H9 (cell line): ENCODE measurements around the gene DCHS1. TPM values are rescaled to one million over a fixed set of nuclear protein-coding genes. Genes with fewer than 3 reads are reported as not detected.

ENCODE experiments used
- DNase-seq: peaks from one replicate; pipeline ENCODE4 v3.0.0-alpha.2; 2017
- H2AFZ ChIP-seq: one replicate; pipeline ENCODE4 v1.6.1; 2013; ENCODE audit warnings: mild to moderate bottlenecking, low read length, control low read depth, moderate library complexity
- H2AK5ac ChIP-seq: 2 replicates; pipeline ENCODE4 v1.6.1; 2013; ENCODE audit warnings: low read length, control low read depth, mixed read lengths; ENCODE audit not compliant: insufficient read length
- H2BK120ac ChIP-seq: one replicate; pipeline ENCODE4 v1.6.1; 2013; ENCODE audit warnings: low read depth, mild to moderate bottlenecking, low read length, control low read depth, inconsistent platforms; ENCODE audit not compliant: poor library complexity, severe bottlenecking
- H2BK12ac ChIP-seq: 2 replicates; pipeline ENCODE4 v1.6.1; 2013; ENCODE audit warnings: low read length, control low read depth, mixed read lengths, low read depth; ENCODE audit not compliant: insufficient read length
- H2BK15ac ChIP-seq: 2 replicates; pipeline ENCODE4 v1.6.1; 2013; ENCODE audit warnings: low read depth, low read length, control low read depth
- H2BK20ac ChIP-seq: one replicate; pipeline ENCODE4 v1.6.1; 2013; ENCODE audit warnings: low read depth, mild to moderate bottlenecking, low read length, control low read depth, inconsistent platforms; ENCODE audit not compliant: poor library complexity, severe bottlenecking
- H2BK5ac ChIP-seq: 2 replicates; pipeline ENCODE4 v1.6.1; 2013; ENCODE audit warnings: low read length, control low read depth, mixed read lengths; ENCODE audit not compliant: insufficient read length
- H3K14ac ChIP-seq: 2 replicates; pipeline ENCODE4 v1.6.1; 2013; ENCODE audit warnings: low read length, control low read depth; ENCODE audit not compliant: insufficient read depth
- H3K18ac ChIP-seq: 2 replicates; pipeline ENCODE4 v1.6.1; 2013; ENCODE audit warnings: low read depth, mild to moderate bottlenecking, mixed read lengths, low read length, control low read depth; ENCODE audit not compliant: insufficient read length
- H3K23ac ChIP-seq: 2 replicates; pipeline ENCODE4 v1.6.1; 2013; ENCODE audit warnings: low read length, control low read depth, mixed read lengths, low read depth; ENCODE audit not compliant: insufficient read length
- H3K23me2 ChIP-seq: 2 replicates; pipeline ENCODE4 v1.6.1; 2013; ENCODE audit warnings: low read depth, mild to moderate bottlenecking, mixed read lengths, low read length, control low read depth; ENCODE audit not compliant: insufficient read length, poor library complexity, severe bottlenecking
- H3K27ac ChIP-seq: 2 replicates; pipeline ENCODE4 v1.5.1; 2013; ENCODE audit warnings: low read length, control low read depth, mixed read lengths, low read depth; ENCODE audit not compliant: insufficient read length
- H3K27me3 ChIP-seq: 2 replicates; pipeline ENCODE4 v1.6.1; 2013; ENCODE audit warnings: low read length, control low read depth, inconsistent platforms; ENCODE audit not compliant: insufficient read depth
- H3K4ac ChIP-seq: 2 replicates; pipeline ENCODE4 v1.6.1; 2013; ENCODE audit warnings: low read depth, mild to moderate bottlenecking, control low read depth, inconsistent platforms, low read length, moderate library complexity
- H3K4me1 ChIP-seq: 2 replicates; pipeline ENCODE4 v1.6.1; 2013; ENCODE audit warnings: low read length, control low read depth, inconsistent platforms; ENCODE audit not compliant: insufficient read depth
- H3K4me2 ChIP-seq: 2 replicates; pipeline ENCODE4 v1.6.1; 2013; ENCODE audit warnings: low read length, control low read depth, mixed read lengths; ENCODE audit not compliant: insufficient read length, insufficient read depth
- H3K56ac ChIP-seq: 2 replicates; pipeline ENCODE4 v1.6.1; 2013; ENCODE audit warnings: low read depth, mild to moderate bottlenecking, mixed read lengths, low read length, control low read depth; ENCODE audit not compliant: insufficient read length
- H3K79me1 ChIP-seq: 2 replicates; pipeline ENCODE4 v1.6.1; 2013; ENCODE audit warnings: low read depth, mild to moderate bottlenecking, moderate library complexity, low read length, control low read depth, inconsistent platforms; ENCODE audit not compliant: insufficient read depth, poor library complexity, severe bottlenecking
- H3K79me2 ChIP-seq: 2 replicates; pipeline ENCODE4 v1.6.1; 2013; ENCODE audit warnings: low read length, control low read depth, inconsistent platforms; ENCODE audit not compliant: insufficient read depth
- H3K9ac ChIP-seq: 2 replicates; pipeline ENCODE4 v1.6.1; 2013; ENCODE audit warnings: low read length, control low read depth, mixed read lengths; ENCODE audit not compliant: insufficient read length; ENCODE audit errors: extremely low read depth
- H3K9me3 ChIP-seq: one replicate; pipeline ENCODE4 v1.6.1; 2013; ENCODE audit warnings: low read depth, low read length, inconsistent platforms; ENCODE audit not compliant: control insufficient read depth
- H3T11ph ChIP-seq: one replicate; pipeline ENCODE4 v1.6.1; 2013; ENCODE audit warnings: mild to moderate bottlenecking, low read length, control low read depth, inconsistent platforms
- H4K20me1 ChIP-seq: one replicate; pipeline ENCODE4 v1.6.1; 2013; ENCODE audit not compliant: control insufficient read depth, insufficient read length, insufficient read depth
- H4K5ac ChIP-seq: 2 replicates; pipeline ENCODE4 v1.6.1; 2013; ENCODE audit warnings: low read depth, mild to moderate bottlenecking, mixed read lengths, low read length, control low read depth; ENCODE audit not compliant: insufficient read length
- H4K8ac ChIP-seq: replicated peaks from 2 replicates; pipeline ENCODE4 v1.6.1; 2013; ENCODE audit warnings: low read length, control low read depth, mixed read lengths, low read depth; ENCODE audit not compliant: insufficient read length
- H4K91ac ChIP-seq: 2 replicates; pipeline ENCODE4 v1.6.1; 2013; ENCODE audit warnings: low read depth, mild to moderate bottlenecking, moderate library complexity, mixed read lengths, low read length, control low read depth; ENCODE audit not compliant: insufficient read length
- H3K27ac Mint-ChIP-seq, 3 experiments: 2 replicates in 2 of 3; 3 replicates in 1 of 3; pipeline ENCODE4 v1.8.0; 2020 to 2021; ENCODE audit warnings: mixed read lengths in 3 of 3, mild to moderate bottlenecking in 1 of 3, moderate library complexity in 1 of 3
- H3K27me3 Mint-ChIP-seq: 2 replicates; pipeline ENCODE4 v1.8.0; 2021; ENCODE audit warnings: low read depth, mild to moderate bottlenecking, moderate library complexity, mixed read lengths
- H3K36me3 Mint-ChIP-seq, 3 experiments: 2 replicates in 2 of 3; 3 replicates in 1 of 3; pipeline ENCODE4 v1.8.0; 2020 to 2021; ENCODE audit warnings: low read depth in 3 of 3, mixed read lengths in 3 of 3; ENCODE audit not compliant: insufficient read depth in 1 of 3
- H3K4me1 Mint-ChIP-seq, 2 experiments: 2 replicates each; pipeline ENCODE4 v1.8.0; 2020; ENCODE audit warnings: mixed read lengths in 2 of 2
- H3K4me3 Mint-ChIP-seq, 2 experiments: 2 replicates in 1 of 2; 3 replicates in 1 of 2; pipeline ENCODE4 v1.8.0; 2020 to 2021; ENCODE audit warnings: mild to moderate bottlenecking in 2 of 2, mixed read lengths in 2 of 2, moderate library complexity in 1 of 2
- H3K9me3 Mint-ChIP-seq, 2 experiments: 2 replicates in 1 of 2; 3 replicates in 1 of 2; pipeline ENCODE4 v1.8.0; 2020; ENCODE audit warnings: mild to moderate bottlenecking in 2 of 2, mixed read lengths in 2 of 2, moderate library complexity in 1 of 2
- WGBS: extraction: QIAGEN DNeasy Blood & Tissue Kit; methylation state at CpG from one replicate; pipeline ENCODE4 v1.1.7; 2013; ENCODE audit warnings: missing lambda C conversion rate, low lambda C conversion rate, mixed read lengths; ENCODE audit not compliant: insufficient read length; ENCODE audit errors: extremely low coverage; 5-methylcytosine and 5-hydroxymethylcytosine counted together
- total RNA-seq: library from RNA; stranded (reverse); gene quantifications from 2 replicates; pipeline ENCODE4 v1.2.1, GENCODE V29; 2021
- TF ChIP-seq, protein P1 (sequence below): fragments of 200-600 bp; sonication (generic); conservative IDR thresholded peaks from 3 replicates; pipeline ENCODE4 v1.8.0; 2021; ENCODE audit warnings: antibody characterized with exemption, mild to moderate bottlenecking

Gene DCHS1
- total RNA-seq, 1 experiment from 2014 or later, result 12.5 TPM

DNA sequence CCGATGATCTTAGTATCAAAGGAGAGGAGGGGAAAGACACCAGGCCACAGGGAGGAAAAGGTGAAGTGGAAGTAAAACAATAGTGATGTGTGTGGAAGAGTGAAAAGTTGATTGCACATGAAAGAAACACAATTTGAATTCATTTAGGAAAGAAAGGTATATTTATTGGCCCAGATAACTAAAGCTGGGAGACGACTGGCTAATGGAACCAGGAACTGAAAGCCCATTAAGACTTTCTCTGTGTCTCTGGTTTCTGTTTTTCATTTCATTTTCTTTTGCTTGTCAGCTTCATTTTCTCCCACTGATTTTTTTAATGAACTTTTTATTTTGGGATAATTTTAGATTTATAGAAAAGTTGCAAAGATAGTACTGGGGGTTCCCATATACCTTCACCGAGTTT lies 5.1 kb upstream of the DCHS1 start:
- no peak overlapping the region for H3K9ac ChIP-seq
- no peaks in the 10 kb centered on the region for H3K9me3 ChIP-seq
- TF ChIP-seq, protein P1, sequence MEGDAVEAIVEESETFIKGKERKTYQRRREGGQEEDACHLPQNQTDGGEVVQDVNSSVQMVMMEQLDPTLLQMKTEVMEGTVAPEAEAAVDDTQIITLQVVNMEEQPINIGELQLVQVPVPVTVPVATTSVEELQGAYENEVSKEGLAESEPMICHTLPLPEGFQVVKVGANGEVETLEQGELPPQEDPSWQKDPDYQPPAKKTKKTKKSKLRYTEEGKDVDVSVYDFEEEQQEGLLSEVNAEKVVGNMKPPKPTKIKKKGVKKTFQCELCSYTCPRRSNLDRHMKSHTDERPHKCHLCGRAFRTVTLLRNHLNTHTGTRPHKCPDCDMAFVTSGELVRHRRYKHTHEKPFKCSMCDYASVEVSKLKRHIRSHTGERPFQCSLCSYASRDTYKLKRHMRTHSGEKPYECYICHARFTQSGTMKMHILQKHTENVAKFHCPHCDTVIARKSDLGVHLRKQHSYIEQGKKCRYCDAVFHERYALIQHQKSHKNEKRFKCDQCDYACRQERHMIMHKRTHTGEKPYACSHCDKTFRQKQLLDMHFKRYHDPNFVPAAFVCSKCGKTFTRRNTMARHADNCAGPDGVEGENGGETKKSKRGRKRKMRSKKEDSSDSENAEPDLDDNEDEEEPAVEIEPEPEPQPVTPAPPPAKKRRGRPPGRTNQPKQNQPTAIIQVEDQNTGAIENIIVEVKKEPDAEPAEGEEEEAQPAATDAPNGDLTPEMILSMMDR, result no peak
- H3K4ac ChIP-seq, result no peak overlapping the region
- no peaks in the 10 kb centered on the region for H3K36me3 Mint-ChIP-seq
- no peak overlapping the region for H2BK5ac ChIP-seq
- H3K4me3 Mint-ChIP-seq, result no peak overlapping the region
- H3K9me3 Mint-ChIP-seq, result no peaks in the 10 kb centered on the region
- no peak overlapping the region for H2BK12ac ChIP-seq
- no peak overlapping the region for H3K56ac ChIP-seq
- WGBS, result no CpG with 5 or more reads among the region's 3 CpGs
- H4K8ac ChIP-seq, result no peak overlapping the region
- no peaks in the 10 kb centered on the region for H3K79me1 ChIP-seq
- H3K27ac Mint-ChIP-seq, result no peak overlapping the region
- peaks cover 7% of the 10 kb centered on the region for H3K23me2 ChIP-seq
- no peak overlapping the region for H2BK20ac ChIP-seq
- H3K23ac ChIP-seq, result no peak overlapping the region
- H3K4me1 Mint-ChIP-seq, result peaks cover 10 to 11% of the 10 kb centered on the region in 2 experiments
- H3K27me3 ChIP-seq, result peaks cover 13% of the 10 kb centered on the region; the same call in 1 of the 2 replicates
- H3K4me2 ChIP-seq, result no peak overlapping the region
- no peak overlapping the region for H3K14ac ChIP-seq
- H2BK120ac ChIP-seq, result no peak overlapping the region
- H2BK15ac ChIP-seq, result no peak overlapping the region
- DNase-seq, result no peak
- no peaks in the 10 kb centered on the region for H4K20me1 ChIP-seq
- no peak overlapping the region for H3T11ph ChIP-seq
- H4K91ac ChIP-seq, result no peak overlapping the region
- H3K27ac ChIP-seq, result no peak overlapping the region
- no peaks in the 10 kb centered on the region for H3K79me2 ChIP-seq
- H4K5ac ChIP-seq, result no peak overlapping the region
- no peak overlapping the region for H3K18ac ChIP-seq
- H3K27me3 Mint-ChIP-seq, result peaks cover 24% of the 10 kb centered on the region
- peaks cover 1% of the 10 kb centered on the region; the same call in 1 of the 2 replicates for H3K4me1 ChIP-seq
- no peak overlapping the region for H2AK5ac ChIP-seq
- H2AFZ ChIP-seq, result no peak overlapping the region
